Activated CD4-positive, alpha-beta T cell treated with anti-CD3 and anti-CD28 coated beads, Interleukin-2, amount 50 U/mL, for 24 hours (primary cell): ENCODE measurements around the gene GIGYF1.
"Not testable (repeated sequence)": the region's sequence is repeated elsewhere in the genome, so short reads cannot be mapped to it uniquely, and the experiment has no call there.

Experiments used
- DNase-seq, 2 donors: peaks; one replicate each; pipeline ENCODE4 v3.0.0-alpha.2; 2020; ENCODE audit warnings: low read depth in 1 of 2, low spot score in 1 of 2

Gene GIGYF1

GRCh38 chr7:100694098-100694745 lies at the start of gene GIGYF1:
TSS of gene GIGYF1 (minus strand) at chr7:100694250. CDS start at chr7:100688238, 6,012 bp downstream.
- peak; percentile 39 to 52 for DNase-seq

- no peak for DNase-seq
Observed at GRCh38 chr7:100739934-100740333, 45.9 kb upstream of the GIGYF1 start.

GRCh38 chr7:100736671-100737070 lies 42.6 kb upstream of the GIGYF1 start:
- DNase-seq = no peak

GRCh38 chr7:100735730-100736129 lies 41.7 kb upstream of the GIGYF1 start:
- no peak for DNase-seq

- DNase-seq = no peak
Observed at GRCh38 chr7:100731937-100732636, 38.0 kb upstream of the GIGYF1 start.

GRCh38 chr7:100730136-100730800 lies 36.2 kb upstream of the GIGYF1 start:
- no peak for DNase-seq

GRCh38 chr7:100728196-100728595 lies 34.1 kb upstream of the GIGYF1 start:
- DNase-seq = no peak

- DNase-seq = no peak
Observed at GRCh38 chr7:100726996-100727761, 33.1 kb upstream of the GIGYF1 start.

- DNase-seq = not testable (repeated sequence)
Observed at GRCh38 chr7:100724364-100724763, 30.3 kb upstream of the GIGYF1 start.

- no peak for DNase-seq
Observed at GRCh38 chr7:100723732-100724275, 29.8 kb upstream of the GIGYF1 start.

- DNase-seq = no peak
Observed at GRCh38 chr7:100722480-100723212, 28.6 kb upstream of the GIGYF1 start.

- no peak for DNase-seq
Observed at GRCh38 chr7:100721505-100721812, 27.4 kb upstream of the GIGYF1 start.

- no peak for DNase-seq
Observed at GRCh38 chr7:100720671-100721504, 26.8 kb upstream of the GIGYF1 start.

GRCh38 chr7:100720279-100720670 lies 26.2 kb upstream of the GIGYF1 start, which contains the start of gene EPO:
TSS of gene EPO (plus strand) at chr7:100720468. CDS start at chr7:100720981, 513 bp downstream.
- no peak for DNase-seq

- DNase-seq = no peak
Observed at GRCh38 chr7:100719523-100720278, 25.7 kb upstream of the GIGYF1 start.

GRCh38 chr7:100717073-100717472 lies 23.0 kb upstream of the GIGYF1 start:
- not testable (repeated sequence) for DNase-seq

- no peak for DNase-seq
Observed at GRCh38 chr7:100714725-100715124, 20.7 kb upstream of the GIGYF1 start.

GRCh38 chr7:100711369-100711768 lies 17.3 kb upstream of the GIGYF1 start:
- no peak for DNase-seq

GRCh38 chr7:100710452-100710851 lies 16.4 kb upstream of the GIGYF1 start:
- DNase-seq = no peak
